Left ventricle myocardium superior (tissue), 1 donor: Measurements from ENCODE around the gene TAF13. TPM values are rescaled to one million over a fixed set of nuclear protein-coding genes. Genes with fewer than 3 reads are reported as not detected.
A peak's percentile ranks its signal among the peaks of the same experiment; 100 is the strongest.

Experiments
- ATAC-seq: fragments of 200-7000 bp; cut with Tn5 transposase; one replicate; pipeline ENCODE4 v1.9.1; 2020; ENCODE audit warnings: mild to moderate bottlenecking, moderate library complexity
- DNase-seq: peaks from one replicate; pipeline ENCODE4 v3.0.0-alpha.2; 2020
- intact Hi-C: fragments of 100-400 bp; cut with micrococcal nuclease; formaldehyde crosslinking; loops from one replicate; pipeline ENCODE4 v1.11.0; 2022
- long read RNA-seq: library from polyadenylated mRNA; unstranded; transcript quantifications from one replicate; pipeline ENCODE4 v2.0.0, GENCODE V29; 2021
- total RNA-seq: library from RNA; stranded (reverse); fragmentation: NEBNext Ultra II Directional; extraction: Animal tissue kit (Norgen Biotek cat#: 25700); gene quantifications from one replicate; pipeline ENCODE4 v1.2.1, GENCODE V29; 2021
- donor health status: DM: no; HTN: yes; CAD: no; lungs with severe emphysema.

TAF13 gene
- total RNA-seq = 62.4 TPM
- long read RNA-seq, partial matches to known transcripts = 3 of 4 reads
- long read RNA-seq, other reads (novel, unspliced or antisense) = 1 of 4 reads

DNA sequence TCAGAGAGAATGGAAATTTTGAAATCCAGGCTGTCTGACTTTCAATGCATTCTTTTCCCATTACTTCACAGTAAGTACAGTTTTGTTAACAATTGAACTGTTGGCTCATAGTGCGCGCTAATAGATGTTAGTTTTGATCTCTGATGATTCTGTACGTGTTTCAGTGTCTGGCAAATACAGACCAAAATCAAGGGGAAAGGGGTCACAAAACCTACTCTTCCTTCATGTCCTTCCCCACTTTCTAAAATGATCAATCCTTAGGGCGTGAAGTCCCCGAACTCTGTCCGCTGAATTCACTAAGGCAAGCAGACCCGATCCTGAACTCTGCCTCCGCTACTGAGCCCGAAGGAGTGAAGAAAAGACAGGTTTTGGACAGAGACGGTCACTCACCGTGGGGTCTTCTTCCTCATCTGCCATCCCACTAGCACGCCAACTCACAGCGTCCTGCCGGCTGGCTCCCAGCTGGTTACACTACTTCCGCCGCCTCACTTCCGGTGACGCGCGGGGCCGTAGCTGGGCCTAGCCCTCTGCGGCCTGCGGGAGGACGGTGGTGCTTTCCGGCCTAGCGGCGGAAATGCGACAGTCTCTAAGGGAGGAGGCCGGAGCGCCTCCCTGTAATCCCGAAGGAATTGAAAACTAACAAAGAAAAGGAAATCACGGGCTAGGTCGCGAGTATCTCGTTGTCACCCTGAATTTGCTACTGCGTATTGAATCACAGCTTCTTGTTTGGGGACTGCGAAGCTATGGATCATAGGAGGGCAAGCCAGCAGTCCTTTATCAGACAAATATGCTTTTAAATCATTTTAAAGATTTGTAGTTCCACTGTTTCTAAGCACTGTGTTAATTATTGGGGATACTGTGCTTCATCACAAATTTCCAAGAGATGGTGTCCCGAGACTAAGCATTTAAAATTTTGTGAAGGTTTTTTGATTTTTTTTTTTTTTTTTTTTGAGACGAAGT lies at the start of gene TAF13:
Gene TAF13 (minus strand): TSS at position 473 of the 960 bp plus-strand sequence. CDS start 56 bp downstream, at position 417.
- intact Hi-C loops = no loop called here
- ATAC-seq (peak; percentile 100), DNase-seq (peak; percentile 97)

DNA sequence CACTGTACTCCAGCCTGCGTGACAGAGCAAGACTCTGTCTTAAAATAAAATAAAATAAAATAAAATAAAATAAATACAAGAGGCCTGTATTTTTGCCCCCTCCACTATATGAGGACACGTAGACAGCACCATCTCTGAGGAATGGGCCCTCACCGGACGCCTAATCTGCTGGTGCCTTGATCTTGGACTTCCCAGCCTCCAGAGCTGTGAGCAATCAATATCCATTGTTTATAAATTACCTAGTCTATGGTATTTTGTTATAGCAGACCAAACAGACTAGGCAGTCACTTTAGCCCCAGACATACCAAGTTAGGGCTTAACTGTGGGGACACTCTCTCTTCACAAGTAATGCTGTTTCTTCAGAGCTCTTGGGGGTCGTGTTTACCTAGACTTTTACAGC lies 44.6 kb upstream of the TAF13 start:
- intact Hi-C loops = no loop called here
- ATAC-seq (no peak), DNase-seq (no peak)

DNA sequence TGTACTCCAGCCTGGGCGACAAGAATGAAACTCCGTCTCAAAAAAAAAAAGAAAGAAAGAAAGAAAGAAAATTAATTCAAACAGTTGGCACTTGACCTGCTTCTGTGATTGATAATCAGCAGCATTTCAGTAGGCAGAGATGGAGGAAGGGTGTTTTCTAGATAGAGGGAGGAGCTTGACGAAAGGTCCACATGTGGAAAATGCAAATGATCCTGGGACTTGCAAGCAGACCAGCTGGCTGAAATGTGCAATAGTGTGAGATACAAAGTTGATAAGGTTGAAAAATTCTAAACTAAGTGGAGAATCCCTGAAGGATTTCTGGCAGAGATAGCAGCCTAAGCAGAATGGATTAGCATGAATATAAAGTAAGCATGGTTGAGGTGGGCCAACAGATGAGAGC lies 42.3 kb upstream of the TAF13 start:
- no peak for DNase-seq
- no peak for ATAC-seq
- intact Hi-C loops = no loop called here

DNA sequence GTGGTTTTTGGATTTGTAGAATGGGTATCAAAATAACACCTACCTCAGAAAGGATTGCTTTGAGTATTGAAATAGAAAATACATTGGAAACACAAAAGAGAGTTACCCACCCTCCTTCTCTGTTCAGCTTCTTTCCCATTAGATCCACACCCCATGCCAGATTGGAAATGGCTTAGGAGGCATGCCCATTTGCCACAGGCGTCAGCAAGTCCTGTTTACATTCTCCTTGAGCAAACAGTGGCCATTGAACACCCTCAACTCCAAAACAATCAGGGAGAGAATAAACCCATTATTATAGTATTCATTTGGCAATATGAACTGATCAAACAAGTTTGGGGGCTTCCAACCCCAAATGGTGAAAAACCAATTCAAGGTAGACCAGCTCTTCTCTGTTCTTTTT lies 40.5 kb upstream of the TAF13 start:
- no peak for ATAC-seq
- intact Hi-C loops = no loop called here
- no peak for DNase-seq

DNA sequence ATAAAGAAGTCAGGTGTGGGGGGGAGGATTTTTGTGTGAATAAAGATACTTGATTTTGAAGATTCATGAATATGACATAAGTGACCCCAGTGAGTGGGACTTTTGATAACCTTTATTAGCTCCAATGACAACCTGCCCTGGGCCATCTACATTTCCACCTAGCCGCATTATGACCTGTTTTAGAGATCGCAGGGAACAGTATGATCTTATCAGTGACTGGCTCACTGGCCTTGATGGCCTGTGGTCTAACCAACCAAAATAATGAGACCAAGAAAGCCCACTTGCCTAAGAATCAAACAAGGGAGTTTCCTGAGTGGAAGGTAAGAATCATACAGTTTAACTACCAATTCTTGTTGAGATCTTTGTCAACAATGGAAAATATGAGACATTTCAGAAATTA lies 39.9 kb upstream of the TAF13 start:
- ATAC-seq (no peak), DNase-seq (no peak)
- intact Hi-C loops = no loop called here

DNA sequence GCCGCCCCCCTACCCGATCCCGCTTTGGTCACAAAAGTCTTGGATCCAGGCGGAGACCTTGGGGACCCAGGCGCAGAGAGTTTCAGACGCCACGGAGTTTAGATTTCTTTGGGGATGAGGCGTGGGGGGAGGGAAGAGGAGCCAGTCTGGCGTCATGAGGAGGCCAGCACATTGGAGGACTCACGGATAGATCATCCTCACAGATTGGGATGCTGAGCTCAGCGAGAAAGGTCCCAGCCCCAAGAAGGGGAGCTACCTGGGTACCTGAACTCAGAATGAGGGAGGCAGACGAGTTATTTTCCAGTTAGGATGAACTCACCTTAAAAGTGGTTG lies 38.5 kb upstream of the TAF13 start:
- DNase-seq (no peak), ATAC-seq (no peak)
- intact Hi-C loops = no loop called here

GRCh38 chr1:109113590-109114341 lies 38.0 kb upstream of the TAF13 start, which contains the start of gene ELAPOR1:
Gene ELAPOR1, plus strand, starts transcription at chr1:109114115. Its CDS starts 69 bp downstream, at chr1:109114184.
- DNase-seq (peak; percentile 63), ATAC-seq (peak; percentile 34)
- intact Hi-C loops = no loop called here

DNA sequence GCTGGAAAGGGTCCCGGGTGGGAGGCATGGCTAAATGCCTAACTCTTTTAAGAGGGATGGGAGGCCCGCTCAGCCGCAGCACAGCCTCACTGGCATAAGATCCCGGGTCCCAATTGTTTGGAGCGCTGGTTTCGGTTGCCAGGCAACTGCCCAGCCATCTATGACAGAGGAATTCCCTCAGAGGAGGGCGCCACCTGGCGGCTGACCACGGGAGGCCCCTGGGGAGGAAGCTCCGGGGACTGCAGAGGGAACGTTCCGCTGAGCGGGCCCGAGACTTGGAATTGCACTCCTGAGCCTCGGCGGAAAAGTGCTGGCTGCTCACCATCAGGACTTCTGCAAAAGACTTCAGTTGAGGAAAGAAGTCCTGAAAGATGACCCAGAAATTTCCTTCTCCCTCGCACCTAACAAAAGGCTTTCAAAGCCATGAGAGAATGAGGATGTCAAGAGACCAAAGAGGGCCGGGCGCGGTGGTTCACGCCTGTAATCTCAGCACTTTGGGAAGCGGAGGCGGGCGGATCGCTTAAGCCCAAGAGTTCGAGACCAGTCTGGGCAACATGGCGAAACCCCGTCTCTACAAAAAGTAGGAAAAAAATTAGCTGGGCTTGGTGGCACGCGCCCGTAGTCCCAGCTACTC lies 37.0 kb upstream of the TAF13 start:
- intact Hi-C loops = no loop called here
- ATAC-seq (peak; percentile 98), DNase-seq (peak; percentile 96)

DNA sequence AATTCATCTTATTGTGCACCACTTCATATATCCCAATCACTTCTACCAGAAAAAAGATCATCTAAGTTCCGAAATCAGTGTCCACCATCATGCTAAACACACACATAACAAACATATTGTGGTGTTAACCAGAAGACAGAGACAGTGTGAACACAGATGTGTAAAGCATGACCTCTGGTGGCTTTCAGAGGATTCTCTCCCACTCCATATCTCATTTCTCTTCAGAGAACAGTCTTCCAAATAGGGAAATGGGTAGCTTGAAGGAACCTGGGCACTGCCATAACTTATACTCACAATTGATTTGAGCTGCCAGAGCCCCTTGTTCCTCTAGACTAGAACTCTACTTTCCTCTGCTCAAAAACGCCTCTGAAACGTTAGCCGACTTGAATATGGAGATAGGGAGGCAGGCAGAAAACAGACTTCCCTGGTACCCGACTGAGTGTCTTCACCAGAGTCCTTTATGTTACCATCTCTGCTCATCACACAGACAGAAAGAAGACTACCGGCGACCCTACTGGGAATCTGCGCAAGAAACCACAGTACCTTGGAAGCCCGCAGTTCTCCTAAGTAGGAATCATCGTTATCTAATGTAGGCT lies 36.4 kb upstream of the TAF13 start:
- ATAC-seq = peak; percentile 75
- intact Hi-C loops = no loop called here
- no peak for DNase-seq

DNA sequence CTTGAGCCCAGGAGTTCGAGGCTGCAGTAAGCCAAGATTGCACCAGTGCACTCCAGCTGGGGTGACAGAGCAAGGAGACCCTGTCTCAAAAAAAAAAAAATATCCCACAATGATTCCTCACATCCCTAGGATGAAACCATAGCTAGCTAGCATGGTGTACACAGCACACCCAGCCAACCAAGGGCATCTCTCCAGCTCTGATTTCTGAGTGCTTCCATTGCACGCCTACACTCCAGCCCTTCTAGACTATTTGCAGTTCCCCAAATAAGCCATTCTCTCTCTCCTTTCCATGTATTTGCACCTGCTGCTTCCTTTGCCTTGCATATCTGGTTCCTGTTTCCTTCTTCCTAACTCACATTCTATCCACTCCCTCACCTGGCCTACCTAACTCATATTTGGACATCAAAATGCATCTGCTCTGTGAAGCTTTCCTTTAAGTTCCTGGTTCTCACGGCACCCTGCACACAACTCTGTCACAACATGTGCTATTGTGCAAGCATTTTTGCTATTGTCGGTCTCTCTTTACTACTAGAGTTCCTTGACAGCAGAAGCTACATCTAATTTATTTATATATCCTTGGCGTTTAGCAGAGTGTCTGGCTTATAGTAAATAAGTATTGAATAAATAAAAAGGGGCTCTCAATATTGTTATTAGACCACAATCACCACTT lies 35.7 kb upstream of the TAF13 start:
- intact Hi-C loops = no loop called here
- ATAC-seq (no peak), DNase-seq (no peak)

DNA sequence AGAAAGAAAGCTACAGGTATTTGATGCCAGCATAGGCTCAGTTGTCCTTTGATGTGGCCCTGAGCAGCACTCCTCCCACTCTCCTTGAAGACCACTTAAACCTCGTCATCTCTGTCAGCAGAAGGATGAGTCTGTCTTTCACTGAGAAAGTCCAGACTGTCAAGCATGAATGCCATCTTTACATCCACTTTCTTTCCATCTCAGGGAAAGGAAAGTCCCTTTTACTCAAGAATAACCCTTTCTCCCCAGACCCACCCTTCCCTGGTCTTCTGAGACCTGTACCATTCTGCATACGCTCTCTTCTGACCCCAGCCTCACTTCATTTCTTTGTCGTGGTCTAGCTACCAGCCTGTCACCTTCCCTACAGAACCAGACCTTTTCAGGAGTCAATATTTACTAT lies 34.1 kb upstream of the TAF13 start:
- DNase-seq = no peak
- ATAC-seq = no peak
- intact Hi-C loops = no loop called here

- intact Hi-C loops = no loop called here
- DNase-seq (no peak), ATAC-seq (no peak)
These were observed 32.0 kb upstream of the TAF13 start for GRCh38 chr1:109107785-109108184.

DNA sequence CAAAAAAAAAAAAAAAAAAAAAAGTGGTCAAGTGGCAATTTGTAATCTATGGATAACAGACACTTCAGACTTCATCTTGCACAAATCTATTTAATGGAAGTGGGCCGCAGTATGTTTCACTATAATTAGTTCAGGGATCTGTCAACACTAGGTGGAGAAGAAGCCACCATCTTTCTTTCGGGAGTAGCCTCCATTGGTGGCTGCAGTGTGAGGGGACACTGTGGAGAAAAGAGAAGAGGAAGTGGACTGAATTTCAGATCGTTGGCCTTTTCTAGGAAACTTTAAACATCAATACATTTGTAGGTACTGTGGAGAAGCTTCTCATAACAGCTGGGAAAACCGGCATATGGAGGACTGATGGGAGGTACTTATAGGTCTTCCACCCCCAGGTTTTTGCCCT lies 30.1 kb upstream of the TAF13 start:
- no peak for DNase-seq
- ATAC-seq = no peak
- intact Hi-C loops = no loop called here

DNA sequence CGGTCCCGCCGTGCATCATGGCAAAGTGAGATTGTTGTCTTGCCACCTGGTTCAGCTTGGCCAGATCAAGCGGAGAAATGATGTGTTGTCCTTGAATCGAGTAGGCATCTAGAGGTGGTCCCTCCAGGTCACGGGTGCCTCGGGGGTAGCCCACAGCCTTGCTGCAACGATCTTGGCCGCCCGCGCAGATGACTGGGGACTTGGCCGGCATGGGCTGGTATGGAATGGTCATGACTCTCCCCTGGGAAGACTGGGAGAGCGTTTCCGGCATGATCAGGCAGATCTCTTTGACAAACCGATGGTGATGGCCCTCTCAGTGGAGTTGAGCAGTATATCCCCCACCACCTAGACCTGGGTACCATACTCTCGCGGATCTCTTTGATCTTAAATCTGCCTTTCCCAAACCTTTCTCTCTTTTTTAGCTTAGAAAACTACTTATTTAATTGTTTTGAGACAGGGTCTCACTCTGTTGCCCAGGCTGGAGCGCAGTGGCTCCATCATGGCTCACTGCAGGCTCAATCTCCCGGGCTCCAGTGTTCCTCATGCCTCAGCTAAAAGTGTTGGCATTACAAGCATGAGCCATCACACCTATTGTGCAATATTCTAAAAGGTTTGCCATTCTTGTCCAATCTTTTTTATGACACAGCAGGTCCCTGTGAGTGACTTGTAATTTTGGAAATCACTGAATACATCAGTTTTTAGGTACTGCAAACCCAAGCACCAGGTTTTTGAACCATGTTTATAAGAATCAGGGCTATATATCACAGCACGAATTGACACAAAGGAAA lies 28.8 kb upstream of the TAF13 start:
- no peak for DNase-seq
- intact Hi-C loops = no loop called here
- no peak for ATAC-seq

GRCh38 chr1:109099938-109100773 lies 24.4 kb upstream of the TAF13 start:
- intact Hi-C loops = no loop called here
- DNase-seq = peak; percentile 97

DNA sequence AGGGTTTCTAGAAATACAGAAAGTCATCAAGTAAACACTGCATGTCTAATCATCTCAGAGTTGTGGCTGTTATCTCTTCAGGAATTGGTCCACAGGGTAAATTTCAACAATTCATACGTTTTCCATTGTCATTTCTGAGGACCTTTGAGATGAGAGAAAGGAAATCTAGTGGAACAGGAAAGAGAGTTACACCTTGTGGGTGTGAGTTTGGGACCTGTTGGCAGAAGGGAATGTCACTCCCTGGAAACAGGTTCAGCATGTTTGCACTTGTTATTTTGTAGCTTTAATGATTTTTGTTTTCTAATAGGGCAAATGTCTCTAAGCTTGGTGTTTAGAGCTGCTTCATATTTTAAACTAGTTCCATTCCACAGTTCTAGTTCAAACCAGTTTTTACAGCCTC lies 20.3 kb upstream of the TAF13 start:
- ATAC-seq (no peak), DNase-seq (no peak)
- intact Hi-C loops = no loop called here

More at GRCh38 chr1:109099938-109100773, 24.4 kb upstream of the TAF13 start:
- ATAC-seq = peak; percentile 98

DNA sequence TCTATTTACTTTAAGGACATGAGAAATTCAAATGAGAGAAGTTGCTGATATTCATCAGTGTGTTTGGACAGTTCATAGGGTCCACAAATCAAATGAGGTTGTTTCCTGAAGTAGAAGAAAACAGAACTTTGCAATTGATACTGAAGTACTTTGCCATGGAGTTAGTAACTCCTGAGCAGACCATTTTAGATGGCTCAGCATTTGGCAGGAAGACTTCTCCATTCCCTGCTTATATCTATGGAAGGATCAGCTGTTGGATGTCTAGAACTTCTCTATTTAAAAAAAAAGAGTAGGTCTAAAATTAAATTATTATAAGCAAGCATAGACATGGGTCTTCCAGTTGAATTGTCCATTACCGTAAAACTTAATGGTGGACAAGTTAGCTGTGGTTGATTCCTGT lies 19.8 kb upstream of the TAF13 start:
- intact Hi-C loops = no loop called here
- DNase-seq = no peak
- no peak for ATAC-seq
